GM18907 (cell line): ENCODE data around the gene OXSR1.

Source experiments
- ATAC-seq: cut with Tn5 transposase; IDR thresholded peaks from one replicate; pipeline ENCODE4 v1.9.1; 2021; ENCODE audit warnings: mild to moderate bottlenecking, moderate library complexity; ENCODE audit not compliant: unreplicated experiment

OXSR1 gene

GRCh38 chr3:38297947-38298711 lies 132.8 kb downstream of the OXSR1 start:
- no peak for ATAC-seq
